ENCODE results near the gene CPNE5.
"Not testable (repeated sequence)": the region's sequence is repeated elsewhere in the genome, so short reads cannot be mapped to it uniquely, and the experiment has no call there.

The CPNE5 gene

GRCh38 chr6:36727505-36728021 lies 111.7 kb downstream of the CPNE5 start:
- DNase-seq: no peak
- Histone ChIP-seq H3K36me3 (no peaks in the 10 kb centered on the region), H3K4me3 (ENCODE audit: low read depth, low read length) (no peak overlapping the region), H3K27me3 (no peaks in the 10 kb centered on the region), H3K9me3 (no peaks in the 10 kb centered on the region), H3K4me1 (no peaks in the 10 kb centered on the region)
- TF ChIP-seq, protein P1, sequence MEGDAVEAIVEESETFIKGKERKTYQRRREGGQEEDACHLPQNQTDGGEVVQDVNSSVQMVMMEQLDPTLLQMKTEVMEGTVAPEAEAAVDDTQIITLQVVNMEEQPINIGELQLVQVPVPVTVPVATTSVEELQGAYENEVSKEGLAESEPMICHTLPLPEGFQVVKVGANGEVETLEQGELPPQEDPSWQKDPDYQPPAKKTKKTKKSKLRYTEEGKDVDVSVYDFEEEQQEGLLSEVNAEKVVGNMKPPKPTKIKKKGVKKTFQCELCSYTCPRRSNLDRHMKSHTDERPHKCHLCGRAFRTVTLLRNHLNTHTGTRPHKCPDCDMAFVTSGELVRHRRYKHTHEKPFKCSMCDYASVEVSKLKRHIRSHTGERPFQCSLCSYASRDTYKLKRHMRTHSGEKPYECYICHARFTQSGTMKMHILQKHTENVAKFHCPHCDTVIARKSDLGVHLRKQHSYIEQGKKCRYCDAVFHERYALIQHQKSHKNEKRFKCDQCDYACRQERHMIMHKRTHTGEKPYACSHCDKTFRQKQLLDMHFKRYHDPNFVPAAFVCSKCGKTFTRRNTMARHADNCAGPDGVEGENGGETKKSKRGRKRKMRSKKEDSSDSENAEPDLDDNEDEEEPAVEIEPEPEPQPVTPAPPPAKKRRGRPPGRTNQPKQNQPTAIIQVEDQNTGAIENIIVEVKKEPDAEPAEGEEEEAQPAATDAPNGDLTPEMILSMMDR (IDR thresholded peaks at IDR 0.05; ENCODE audit: low read depth, low read length): no peak

GRCh38 chr6:36725581-36725980 lies 113.7 kb downstream of the CPNE5 start:
- DNase-seq: no peak
- H3K4me1 ChIP-seq: no peaks in the 10 kb centered on the region

GRCh38 chr6:36724514-36725390 lies 114.5 kb downstream of the CPNE5 start:
- TF ChIP-seq, protein P1 (IDR thresholded peaks at IDR 0.05; ENCODE audit: low read depth, low read length): peak; percentile 74
- DNase-seq: peak; percentile 79
- Histone ChIP-seq H3K36me3 (no peaks in the 10 kb centered on the region), H3K27me3 (no peaks in the 10 kb centered on the region), H3K9me3 (no peaks in the 10 kb centered on the region), H3K4me1 (no peaks in the 10 kb centered on the region), H3K4me3 (ENCODE audit: low read depth, low read length) (no peak overlapping the region)

More at GRCh38 chr6:36725581-36725980, 113.7 kb downstream of the CPNE5 start:
- H3K4me3 ChIP-seq (ENCODE audit: low read depth, low read length): no peak overlapping the region
- H3K9me3 ChIP-seq: no peaks in the 10 kb centered on the region
- no peaks in the 10 kb centered on the region for H3K36me3 ChIP-seq
- H3K27me3 ChIP-seq: no peaks in the 10 kb centered on the region
- TF ChIP-seq, protein P1 (IDR thresholded peaks at IDR 0.05; ENCODE audit: low read depth, low read length): no peak

DNA sequence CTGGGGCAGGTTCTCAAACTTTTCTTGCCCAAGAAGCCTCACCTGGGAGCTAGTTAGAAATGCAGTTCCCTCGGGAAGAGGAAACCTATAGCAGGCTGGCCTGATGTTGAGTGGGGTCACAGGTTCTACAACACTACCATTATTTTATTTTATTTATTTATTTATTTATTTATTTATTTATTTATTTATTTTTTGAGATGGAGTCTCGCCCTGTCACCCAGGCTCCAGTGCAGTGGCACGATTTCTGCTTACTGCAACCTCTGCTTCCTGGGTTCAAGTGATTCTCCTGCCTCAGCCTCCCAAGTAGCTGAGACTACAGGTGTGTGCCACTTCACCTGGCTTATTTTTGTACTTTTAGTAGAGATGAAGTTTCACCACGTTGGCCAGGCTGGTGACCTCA lies 115.3 kb downstream of the CPNE5 start:
- not testable (repeated sequence) for H3K4me3 ChIP-seq (ENCODE audit: low read depth, low read length); DNase-seq; H3K36me3 ChIP-seq; H3K4me1 ChIP-seq; H3K27me3 ChIP-seq; H3K9me3 ChIP-seq

GRCh38 chr6:36722879-36723278 lies 116.4 kb downstream of the CPNE5 start:
- DNase-seq: no peak
- no peaks in the 10 kb centered on the region for H3K36me3 ChIP-seq
- no peaks in the 10 kb centered on the region for H3K27me3 ChIP-seq
- TF ChIP-seq, protein P1 (IDR thresholded peaks at IDR 0.05; ENCODE audit: low read depth, low read length): no peak
- no peaks in the 10 kb centered on the region for H3K9me3 ChIP-seq
- no peaks in the 10 kb centered on the region for H3K4me1 ChIP-seq
- no peak overlapping the region for H3K4me3 ChIP-seq (ENCODE audit: low read depth, low read length)

- Histone ChIP-seq H3K36me3 (no peaks in the 10 kb centered on the region), H3K27me3 (no peaks in the 10 kb centered on the region), H3K4me3 (ENCODE audit: low read depth, low read length) (no peak overlapping the region), H3K9me3 (no peaks in the 10 kb centered on the region), H3K4me1 (no peaks in the 10 kb centered on the region)
- no peak for DNase-seq
- TF ChIP-seq, protein P1 (IDR thresholded peaks at IDR 0.05; ENCODE audit: low read depth, low read length): no peak
These were observed 116.9 kb downstream of the CPNE5 start for GRCh38 chr6:36722365-36722764.
